HEK293 (cell line): ENCODE data around the gene MCEMP1.

Source experiments
- CTCF ChIP-seq: fragments of 450-650 bp; formaldehyde crosslinking; IDR thresholded peaks from 2 replicates; pipeline ENCODE4 v1.5.1; 2016; ENCODE audit warnings: missing biosample characterization, missing genetic modification characterization
- GLIS2 ChIP-seq: fragments of 450-650 bp; formaldehyde crosslinking; IDR thresholded peaks from 2 replicates; pipeline ENCODE4 v1.5.1; 2016; ENCODE audit warnings: missing biosample characterization, missing genetic modification characterization
- HOXD13 ChIP-seq: sonication (generic); formaldehyde crosslinking; IDR thresholded peaks from 2 replicates; pipeline ENCODE4 v1.8.0; 2022; ENCODE audit warnings: missing genetic modification reagents, borderline replicate concordance
- IKZF3 ChIP-seq: fragments of 450-650 bp; IDR thresholded peaks from 2 replicates; pipeline ENCODE4 v1.5.0; 2018; ENCODE audit warnings: missing biosample characterization, mild to moderate bottlenecking, missing genetic modification characterization, moderate library complexity
- KLF10 ChIP-seq: fragments of 450-650 bp; IDR thresholded peaks from 2 replicates; pipeline ENCODE4 v1.5.1; 2018; ENCODE audit warnings: missing biosample characterization, mild to moderate bottlenecking, missing genetic modification characterization
- KLF16 ChIP-seq: fragments of 450-650 bp; formaldehyde crosslinking; IDR thresholded peaks from 2 replicates; pipeline ENCODE4 v1.5.1; 2017; ENCODE audit warnings: missing biosample characterization, missing genetic modification characterization
- PATZ1 ChIP-seq: fragments of 450-650 bp; formaldehyde crosslinking; IDR thresholded peaks from 2 replicates; pipeline ENCODE4 v1.5.1; 2016; ENCODE audit warnings: missing biosample characterization, missing genetic modification characterization
- PBX3 ChIP-seq: sonication (generic); formaldehyde crosslinking; IDR thresholded peaks from 2 replicates; pipeline ENCODE4 v1.8.1; 2022; ENCODE audit warnings: mild to moderate bottlenecking, moderate library complexity, missing genetic modification reagents
- PRDM1 ChIP-seq: fragments of 450-650 bp; formaldehyde crosslinking; IDR thresholded peaks from 2 replicates; pipeline ENCODE4; 2016; ENCODE audit warnings: missing biosample characterization, missing genetic modification characterization
- REST ChIP-seq: fragments of 450-650 bp; formaldehyde crosslinking; IDR thresholded peaks from 2 replicates; pipeline ENCODE4 v1.5.1; 2016; ENCODE audit warnings: missing biosample characterization, missing genetic modification characterization
- SCRT2 ChIP-seq: fragments of 450-650 bp; formaldehyde crosslinking; IDR thresholded peaks from 2 replicates; pipeline ENCODE4 v1.5.1; 2016; ENCODE audit warnings: missing biosample characterization, missing genetic modification characterization
- SP2 ChIP-seq: fragments of 450-650 bp; formaldehyde crosslinking; IDR thresholded peaks from 2 replicates; pipeline ENCODE4 v1.5.1; 2016; ENCODE audit warnings: missing biosample characterization, missing genetic modification characterization
- WT1 ChIP-seq: fragments of 450-650 bp; formaldehyde crosslinking; IDR thresholded peaks from 2 replicates; pipeline ENCODE4 v1.5.1; 2016; ENCODE audit warnings: missing biosample characterization, missing genetic modification characterization
- ZBTB26 ChIP-seq: fragments of 450-650 bp; formaldehyde crosslinking; optimal IDR thresholded peaks from 2 replicates; pipeline ENCODE3; 2016; ENCODE audit warnings: missing biosample characterization, mild to moderate bottlenecking, missing genetic modification characterization
- ZBTB8A ChIP-seq: fragments of 450-650 bp; formaldehyde crosslinking; IDR thresholded peaks from 2 replicates; pipeline ENCODE4 v1.5.1; 2016; ENCODE audit warnings: missing biosample characterization, missing genetic modification characterization
- ZNF114 ChIP-seq: fragments of 450-650 bp; formaldehyde crosslinking; IDR thresholded peaks from 2 replicates; pipeline ENCODE4 v1.5.0; 2017; ENCODE audit warnings: missing biosample characterization, missing genetic modification characterization
- ZNF133 ChIP-seq: fragments of 450-650 bp; formaldehyde crosslinking; IDR thresholded peaks from 2 replicates; pipeline ENCODE4 v1.5.1; 2016; ENCODE audit warnings: missing biosample characterization, missing genetic modification characterization
- ZNF335 ChIP-seq: fragments of 450-650 bp; formaldehyde crosslinking; conservative IDR thresholded peaks from 2 replicates; pipeline ENCODE4 v1.5.1; 2016; ENCODE audit warnings: missing biosample characterization, missing genetic modification characterization
- ZNF341 ChIP-seq: fragments of 450-650 bp; formaldehyde crosslinking; IDR thresholded peaks from 2 replicates; pipeline ENCODE4; 2016; ENCODE audit warnings: low read depth, missing biosample characterization, missing genetic modification characterization
- ZNF530 ChIP-seq: fragments of 450-650 bp; formaldehyde crosslinking; IDR thresholded peaks from 2 replicates; pipeline ENCODE4 v1.5.1; 2016; ENCODE audit warnings: low read depth, missing biosample characterization, missing genetic modification characterization
- ZNF548 ChIP-seq: fragments of 450-650 bp; formaldehyde crosslinking; IDR thresholded peaks from 2 replicates; pipeline ENCODE4 v1.5.1; 2016; ENCODE audit warnings: missing biosample characterization, missing genetic modification characterization
- ZNF596 ChIP-seq: fragments of 450-650 bp; IDR thresholded peaks from 2 replicates; pipeline ENCODE4 v1.5.0; 2018; ENCODE audit warnings: missing biosample characterization, mild to moderate bottlenecking, missing genetic modification characterization, moderate library complexity
- ZNF600 ChIP-seq: fragments of 450-650 bp; formaldehyde crosslinking; IDR thresholded peaks from 2 replicates; pipeline ENCODE4 v1.5.1; 2016; ENCODE audit warnings: missing biosample characterization, missing genetic modification characterization
- ZNF623 ChIP-seq: fragments of 450-650 bp; formaldehyde crosslinking; IDR thresholded peaks from 2 replicates; pipeline ENCODE4 v1.5.1; 2016; ENCODE audit warnings: missing biosample characterization, missing genetic modification characterization
- ZNF664 ChIP-seq: fragments of 450-650 bp; formaldehyde crosslinking; IDR thresholded peaks from 2 replicates; pipeline ENCODE4 v1.5.1; 2016; ENCODE audit warnings: missing biosample characterization, missing genetic modification characterization
- ZNF670 ChIP-seq: fragments of 450-650 bp; formaldehyde crosslinking; IDR thresholded peaks from 2 replicates; pipeline ENCODE4 v1.5.1; 2016; ENCODE audit warnings: missing biosample characterization, missing genetic modification characterization, low read depth
- ZNF677 ChIP-seq: fragments of 450-650 bp; IDR thresholded peaks from 2 replicates; pipeline ENCODE4 v1.5.0; 2018; ENCODE audit warnings: missing biosample characterization, mild to moderate bottlenecking, missing genetic modification characterization, moderate library complexity
- ZNF785 ChIP-seq: fragments of 450-650 bp; formaldehyde crosslinking; IDR thresholded peaks from 2 replicates; pipeline ENCODE4 v1.5.1; 2016; ENCODE audit warnings: missing biosample characterization, missing genetic modification characterization
- ZNF792 ChIP-seq: fragments of 450-650 bp; formaldehyde crosslinking; IDR thresholded peaks from 2 replicates; pipeline ENCODE4 v1.5.1; 2016; ENCODE audit warnings: missing biosample characterization, missing genetic modification characterization

Gene MCEMP1

GRCh38 chr19:7680606-7681339 is 3.9 kb downstream of the MCEMP1 start, which contains the start of gene TRAPPC5 (continued):
- TF ChIP-seq CTCF (tag by site-specific recombination) (peak; percentile 75), WT1 (tag by site-specific recombination) (no peak), ZNF530 (no peak), KLF10 (tag by site-specific recombination) (peak; percentile 74; the same call in 1 of the 2 replicates), ZNF664 (tag by site-specific recombination) (no peak), ZNF114 (tag by site-specific recombination) (no peak), GLIS2 (tag by site-specific recombination) (no peak), ZNF133 (tag by site-specific recombination) (no peak), ZNF670 (tag by site-specific recombination) (no peak), ZNF335 (peak; percentile 51; the same call in 1 of the 2 replicates), ZNF792 (no peak), ZNF596 (tag by site-specific recombination) (peak; percentile 62; the same call in 1 of the 2 replicates), SCRT2 (tag by site-specific recombination) (0 out of 2 replicates have a peak, but pooled peaks have one; percentile 98), ZNF548 (no peak), PATZ1 (tag by site-specific recombination) (peak; percentile 72; the same call in 1 of the 2 replicates), ZNF341 (tag by site-specific recombination) (peak; percentile 76), IKZF3 (tag by site-specific recombination) (peak; percentile 69; the same call in 1 of the 2 replicates), HOXD13 (CRISPR knock-in tag) (no peak), ZNF600 (tag by site-specific recombination) (no peak), ZNF785 (tag by site-specific recombination) (peak; percentile 53; the same call in 1 of the 2 replicates), KLF16 (tag by site-specific recombination) (no peak; the same call in 1 of the 2 replicates), ZBTB26 (peak; percentile 61), PRDM1 (tag by site-specific recombination) (no peak), ZNF623 (no peak), ZBTB8A (0 out of 2 replicates have a peak, but pooled peaks have one; percentile 11), REST (tag by site-specific recombination) (no peak), ZNF677 (tag by site-specific recombination) (0 out of 2 replicates have a peak, but pooled peaks have one; percentile 7), SP2 (tag by site-specific recombination) (no peak), PBX3 (CRISPR knock-in tag) (0 out of 2 replicates have a peak, but pooled peaks have one; percentile 76)
